LHCN-M2 (cell line): ENCODE measurements around the gene RIPOR2. TPM values are rescaled to one million over a fixed set of nuclear protein-coding genes. Genes with fewer than 3 reads are reported as not detected.
A peak's percentile ranks its signal among the peaks of the same experiment; 100 is the strongest.
"Not testable (repeated sequence)": the region's sequence is repeated elsewhere in the genome, so short reads cannot be mapped to it uniquely, and the experiment has no call there.

Experiments
- DNase-seq: peaks from one replicate; pipeline ENCODE4 v3.0.0-alpha.2; 2012; ENCODE audit warnings: low read depth
- total RNA-seq: library from RNA; depleted of rRNA; stranded (reverse); fragments of >200 nt; gene quantifications from 2 replicates; pipeline ENCODE4 v1.2.3, GENCODE V29; 2014

Gene RIPOR2
- total RNA-seq, 1 experiment from 2014 or later, result 1.7 TPM

- DNase-seq, result no peak
Measured at GRCh38 chr6:24951811-24952299, 16.1 kb upstream of the RIPOR2 start.

- DNase-seq, result no peak
Measured at GRCh38 chr6:24950218-24950941, 14.6 kb upstream of the RIPOR2 start.

- DNase-seq, result no peak
Measured at GRCh38 chr6:24949020-24949569, 13.3 kb upstream of the RIPOR2 start.

GRCh38 chr6:24948261-24948660, 12.5 kb upstream of the RIPOR2 start:
- not testable (repeated sequence) for DNase-seq

GRCh38 chr6:24947636-24948035, 11.9 kb upstream of the RIPOR2 start:
- no peak for DNase-seq

GRCh38 chr6:24945054-24945453, 9.3 kb upstream of the RIPOR2 start:
- no peak for DNase-seq

GRCh38 chr6:24943774-24944173, 8.0 kb upstream of the RIPOR2 start:
- no peak for DNase-seq

- DNase-seq, result no peak
Measured at GRCh38 chr6:24940311-24940917, 4.7 kb upstream of the RIPOR2 start.

- DNase-seq, result no peak
Measured at GRCh38 chr6:24936641-24937317, 1.0 kb upstream of the RIPOR2 start.

GRCh38 chr6:24933868-24934401, 1.8 kb downstream of the RIPOR2 start:
- peak; percentile 14 for DNase-seq

- no peak for DNase-seq
Measured at GRCh38 chr6:24933266-24933665, 2.5 kb downstream of the RIPOR2 start.

GRCh38 chr6:24932832-24933231, 2.9 kb downstream of the RIPOR2 start:
- DNase-seq, result no peak

GRCh38 chr6:24931718-24932691, 3.8 kb downstream of the RIPOR2 start:
- no peak for DNase-seq

GRCh38 chr6:24931296-24931695, 4.5 kb downstream of the RIPOR2 start:
- DNase-seq, result no peak

- no peak for DNase-seq
Measured at GRCh38 chr6:24930431-24930871, 5.3 kb downstream of the RIPOR2 start.

GRCh38 chr6:24929242-24929641, 6.5 kb downstream of the RIPOR2 start:
- no peak for DNase-seq

GRCh38 chr6:24927985-24928745, 7.6 kb downstream of the RIPOR2 start:
- no peak for DNase-seq

- DNase-seq, result no peak
Measured at GRCh38 chr6:24927277-24927955, 8.3 kb downstream of the RIPOR2 start.

GRCh38 chr6:24926647-24927046, 9.1 kb downstream of the RIPOR2 start:
- not testable (repeated sequence) for DNase-seq
